ENCODE results near the gene TRIO.

Gene TRIO

DNA sequence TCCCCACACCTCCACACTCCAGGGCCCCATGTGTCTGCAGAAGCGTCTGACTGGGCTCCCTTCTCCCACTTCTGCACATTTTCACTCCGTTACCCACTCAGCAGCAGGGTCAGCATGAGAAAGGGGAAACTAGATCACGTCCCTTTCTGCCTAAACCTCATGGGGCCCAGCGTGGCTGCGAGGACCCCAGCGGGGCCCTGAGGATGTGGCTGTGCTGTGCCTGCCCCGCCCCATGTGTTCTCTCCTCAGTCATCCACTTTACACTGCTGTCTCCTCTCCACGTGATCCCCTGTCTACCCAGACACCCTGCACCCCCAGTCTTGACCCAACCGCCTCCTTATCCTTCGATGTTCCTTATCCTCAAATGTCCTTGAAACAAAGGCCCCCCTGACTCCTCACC, 378.6 kb downstream of the TRIO start:
- Histone ChIP-seq H4K20me1 (ENCODE audit: insufficient read depth, low read length) (no peaks in the 10 kb centered on the region), H3K27ac (ENCODE audit: low read length) (no peak overlapping the region), H3K4me2 (ENCODE audit: insufficient read depth, low read length) (no peak overlapping the region), H3K36me3 (ENCODE audit: insufficient read depth, low read length) (no peaks in the 10 kb centered on the region), H3K9me3 (ENCODE audit: insufficient read depth, low read length, severe bottlenecking) (no peaks in the 10 kb centered on the region), H2AFZ (ENCODE audit: low read depth, low read length) (no peak overlapping the region), H3K4me3 (ENCODE audit: low read depth in 1 of 2, low read length in 2 of 2) (no peak overlapping the region), H3K79me2 (ENCODE audit: insufficient read depth, low read length) (no peaks in the 10 kb centered on the region), H3K4me1 (ENCODE audit: insufficient read depth, low read length) (no peaks in the 10 kb centered on the region), H3K9ac (ENCODE audit: low read depth, low read length) (no peak overlapping the region), H3K27me3 (ENCODE audit: insufficient read depth, low read length, poor library complexity) (no peaks in the 10 kb centered on the region)
- ATAC-seq (ENCODE audit: insufficient read depth, low read depth) (no peak), DNase-seq (no peak)
- TF ChIP-seq EZH2 (IDR thresholded peaks at IDR 0.05; ENCODE audit: borderline replicate concordance, low read depth, low read length, severe bottlenecking) = no peak
- TF ChIP-seq, protein P1, sequence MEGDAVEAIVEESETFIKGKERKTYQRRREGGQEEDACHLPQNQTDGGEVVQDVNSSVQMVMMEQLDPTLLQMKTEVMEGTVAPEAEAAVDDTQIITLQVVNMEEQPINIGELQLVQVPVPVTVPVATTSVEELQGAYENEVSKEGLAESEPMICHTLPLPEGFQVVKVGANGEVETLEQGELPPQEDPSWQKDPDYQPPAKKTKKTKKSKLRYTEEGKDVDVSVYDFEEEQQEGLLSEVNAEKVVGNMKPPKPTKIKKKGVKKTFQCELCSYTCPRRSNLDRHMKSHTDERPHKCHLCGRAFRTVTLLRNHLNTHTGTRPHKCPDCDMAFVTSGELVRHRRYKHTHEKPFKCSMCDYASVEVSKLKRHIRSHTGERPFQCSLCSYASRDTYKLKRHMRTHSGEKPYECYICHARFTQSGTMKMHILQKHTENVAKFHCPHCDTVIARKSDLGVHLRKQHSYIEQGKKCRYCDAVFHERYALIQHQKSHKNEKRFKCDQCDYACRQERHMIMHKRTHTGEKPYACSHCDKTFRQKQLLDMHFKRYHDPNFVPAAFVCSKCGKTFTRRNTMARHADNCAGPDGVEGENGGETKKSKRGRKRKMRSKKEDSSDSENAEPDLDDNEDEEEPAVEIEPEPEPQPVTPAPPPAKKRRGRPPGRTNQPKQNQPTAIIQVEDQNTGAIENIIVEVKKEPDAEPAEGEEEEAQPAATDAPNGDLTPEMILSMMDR (IDR thresholded peaks at IDR 0.05; ENCODE audit: borderline replicate concordance, extremely low read depth, low read length, poor library complexity, severe bottlenecking) = no peak

DNA sequence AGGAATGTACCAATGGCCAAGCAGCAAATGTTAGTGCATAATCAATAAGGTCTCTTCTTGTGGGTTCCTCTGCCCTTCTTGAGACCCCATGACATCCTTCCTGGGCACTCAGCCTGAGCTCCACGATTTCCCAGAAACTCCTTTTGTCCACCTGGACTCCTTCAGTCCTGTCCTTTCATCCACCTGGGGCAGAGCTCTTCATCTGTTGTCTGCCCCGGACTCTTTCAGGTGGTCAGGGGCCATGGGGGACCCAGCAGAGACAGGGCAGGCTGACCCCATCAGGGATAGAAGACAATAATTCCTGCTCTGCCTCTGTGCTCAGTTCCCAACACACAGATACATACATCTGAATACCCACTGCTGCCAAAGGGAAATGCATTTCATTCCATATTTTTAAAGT, 379.6 kb downstream of the TRIO start:
- DNase-seq (no peak), ATAC-seq (ENCODE audit: insufficient read depth, low read depth) (no peak)
- Histone ChIP-seq H4K20me1 (ENCODE audit: insufficient read depth, low read length) (no peaks in the 10 kb centered on the region), H3K27me3 (ENCODE audit: insufficient read depth, low read length, poor library complexity) (no peaks in the 10 kb centered on the region), H3K9ac (ENCODE audit: low read depth, low read length) (no peak overlapping the region), H3K4me1 (ENCODE audit: insufficient read depth, low read length) (no peaks in the 10 kb centered on the region), H3K4me3 (ENCODE audit: low read depth in 1 of 2, low read length in 2 of 2) (no peak overlapping the region), H2AFZ (ENCODE audit: low read depth, low read length) (no peak overlapping the region), H3K79me2 (ENCODE audit: insufficient read depth, low read length) (no peaks in the 10 kb centered on the region), H3K4me2 (ENCODE audit: insufficient read depth, low read length) (no peak overlapping the region), H3K9me3 (ENCODE audit: insufficient read depth, low read length, severe bottlenecking) (no peaks in the 10 kb centered on the region), H3K36me3 (ENCODE audit: insufficient read depth, low read length) (no peaks in the 10 kb centered on the region), H3K27ac (ENCODE audit: low read length) (no peak overlapping the region)
- TF ChIP-seq, protein P1 (IDR thresholded peaks at IDR 0.05; ENCODE audit: borderline replicate concordance, extremely low read depth, low read length, poor library complexity, severe bottlenecking) = no peak
- TF ChIP-seq EZH2 (IDR thresholded peaks at IDR 0.05; ENCODE audit: borderline replicate concordance, low read depth, low read length, severe bottlenecking) = no peak

DNA sequence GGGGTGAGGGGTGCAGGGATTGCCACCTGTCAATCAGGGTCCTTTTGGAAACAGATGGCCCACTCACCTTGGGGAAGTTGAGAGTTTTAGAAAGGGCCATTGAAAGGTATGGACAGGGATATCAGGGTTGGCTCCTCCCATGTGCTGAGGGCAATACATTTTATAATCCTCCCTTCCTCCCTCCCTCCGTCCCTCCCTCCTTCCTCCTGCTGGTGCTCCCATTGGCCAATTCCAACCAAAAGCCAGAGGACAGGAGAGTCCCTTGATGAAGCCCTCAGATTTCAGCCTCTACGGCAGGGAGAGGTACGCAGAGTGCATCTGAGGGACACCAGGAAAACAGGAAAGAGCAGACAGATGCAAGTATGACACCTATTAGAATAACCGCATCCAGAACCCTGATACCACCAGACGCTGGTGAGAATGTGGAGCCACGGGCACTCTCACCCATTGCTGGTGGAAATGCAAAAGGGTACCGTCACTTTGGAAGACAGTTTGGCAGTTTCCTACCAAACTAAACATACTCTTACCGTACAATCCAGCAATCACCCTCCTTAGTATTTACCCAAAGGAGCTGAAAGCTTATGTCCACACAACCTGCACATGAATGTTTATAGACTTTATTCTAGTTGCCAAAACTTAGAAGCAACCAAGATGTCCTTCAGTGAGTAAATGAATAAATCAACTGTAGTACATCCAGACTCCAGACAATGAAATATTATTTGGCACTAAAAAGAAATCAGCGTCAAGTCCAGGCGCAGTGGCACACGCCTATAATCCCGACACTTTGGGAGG, 380.3 kb downstream of the TRIO start:
- Histone ChIP-seq H3K9ac (ENCODE audit: low read depth, low read length) (no peak overlapping the region), H3K4me3 (ENCODE audit: low read depth in 1 of 2, low read length in 2 of 2) (no peak overlapping the region), H3K4me2 (ENCODE audit: insufficient read depth, low read length) (no peak overlapping the region), H3K27ac (ENCODE audit: low read length) (no peak overlapping the region), H3K9me3 (ENCODE audit: insufficient read depth, low read length, severe bottlenecking) (no peaks in the 10 kb centered on the region), H3K79me2 (ENCODE audit: insufficient read depth, low read length) (no peaks in the 10 kb centered on the region), H3K4me1 (ENCODE audit: insufficient read depth, low read length) (no peaks in the 10 kb centered on the region), H4K20me1 (ENCODE audit: insufficient read depth, low read length) (no peaks in the 10 kb centered on the region), H2AFZ (ENCODE audit: low read depth, low read length) (no peak overlapping the region), H3K36me3 (ENCODE audit: insufficient read depth, low read length) (no peaks in the 10 kb centered on the region), H3K27me3 (ENCODE audit: insufficient read depth, low read length, poor library complexity) (no peaks in the 10 kb centered on the region)
- TF ChIP-seq, protein P1 (IDR thresholded peaks at IDR 0.05; ENCODE audit: borderline replicate concordance, extremely low read depth, low read length, poor library complexity, severe bottlenecking) = no peak
- TF ChIP-seq EZH2 (IDR thresholded peaks at IDR 0.05; ENCODE audit: borderline replicate concordance, low read depth, low read length, severe bottlenecking) = no peak
- DNase-seq (no peak), ATAC-seq (ENCODE audit: insufficient read depth, low read depth) (no peak)
